KG1 (cell line): ENCODE results near the gene CHRM4.

Experiments used
- DNase-seq: peaks from one replicate; lab custom pipeline; 2025; lab: John Stamatoyannopoulos, UW

The CHRM4 gene

DNA sequence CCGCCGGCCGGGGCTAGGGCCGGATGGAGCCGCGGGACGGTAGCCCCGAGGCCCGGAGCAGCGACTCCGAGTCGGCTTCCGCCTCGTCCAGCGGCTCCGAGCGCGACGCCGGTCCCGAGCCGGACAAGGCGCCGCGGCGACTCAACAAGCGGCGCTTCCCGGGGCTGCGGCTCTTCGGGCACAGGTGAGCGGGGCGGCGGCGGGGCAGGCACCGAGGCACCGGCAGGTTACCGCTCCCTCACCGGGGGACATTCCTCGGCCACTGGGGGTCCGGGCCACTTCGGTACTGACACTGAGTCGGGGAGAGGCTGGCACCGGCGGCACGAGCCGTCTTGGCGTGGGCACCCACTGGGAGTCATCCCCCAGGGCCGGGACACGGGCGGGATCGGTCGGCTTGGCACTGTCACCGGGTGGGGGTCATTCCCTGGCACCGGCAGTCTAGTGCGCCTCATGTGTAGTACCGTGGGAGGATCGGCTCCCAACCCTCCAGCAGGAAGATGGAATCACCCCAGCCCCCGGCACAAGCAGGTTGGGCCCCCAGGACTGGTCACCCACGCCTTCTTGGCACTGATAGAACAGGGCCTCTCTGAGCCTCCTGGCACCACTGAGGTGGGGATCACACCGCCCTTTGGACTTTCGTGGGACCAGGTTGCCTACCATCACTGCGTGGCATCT is 43.8 kb downstream of the CHRM4 start:
- no peak for DNase-seq

GRCh38 chr11:46346886-46347636 is 44.5 kb downstream of the CHRM4 start, which contains the start of gene DGKZ:
TSS of gene DGKZ (plus strand) at chr11:46347463. CDS start at chr11:46347660, 197 bp downstream.
- DNase-seq = peak; percentile 54

DNA sequence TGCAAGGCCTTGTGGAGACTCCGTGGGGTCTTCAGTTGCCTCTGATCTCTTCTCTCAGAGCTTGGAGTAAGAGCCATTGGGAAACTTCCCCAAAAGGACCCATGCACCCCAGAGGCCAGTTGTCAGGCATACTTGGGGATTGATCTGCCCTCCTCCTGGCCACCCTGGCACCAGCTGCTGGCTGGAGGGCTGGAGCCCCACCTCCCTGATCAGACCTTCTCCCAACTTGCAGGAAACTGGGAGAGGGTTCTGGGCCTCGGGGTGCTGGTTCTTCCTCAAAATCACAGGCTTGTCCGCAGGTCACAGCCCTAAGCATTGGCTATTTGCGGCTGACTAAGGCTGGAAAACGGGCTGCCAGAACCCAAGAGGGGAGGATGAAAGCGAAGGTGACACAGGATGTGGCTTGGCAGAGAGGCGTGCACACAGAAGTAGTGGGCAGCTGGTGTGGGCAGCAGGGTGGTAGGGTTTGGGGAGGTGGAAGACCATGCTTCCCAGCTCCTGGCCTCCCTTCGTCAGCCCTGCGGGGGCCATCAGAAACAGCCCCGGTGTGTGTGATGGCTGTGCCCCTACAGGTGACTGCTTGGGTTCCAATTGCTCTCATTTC is 45.6 kb downstream of the CHRM4 start:
- no peak for DNase-seq

DNA sequence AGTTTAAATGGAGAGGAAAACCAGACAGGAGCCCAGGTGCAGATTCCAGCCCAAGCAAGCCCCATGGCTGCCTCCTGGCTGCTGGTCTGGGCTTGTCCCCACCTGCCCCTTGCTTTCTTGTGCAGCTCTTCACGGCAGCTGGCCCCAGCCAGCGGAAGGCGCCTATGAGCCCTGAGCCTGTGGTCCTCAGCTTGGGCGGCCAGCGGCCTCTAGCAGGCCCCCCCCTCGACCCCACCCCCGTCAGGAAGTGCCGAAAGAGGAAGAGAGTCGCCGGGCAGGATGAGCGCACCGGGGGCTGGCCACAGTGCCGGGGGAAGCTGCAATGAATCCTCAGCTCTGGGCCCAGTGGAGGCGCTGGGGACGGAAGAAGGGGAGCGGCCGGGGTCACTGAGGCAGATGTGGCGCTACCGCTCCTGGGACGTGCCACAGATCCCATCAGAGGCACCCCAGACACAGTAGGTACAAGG is 46.4 kb downstream of the CHRM4 start:
- peak; percentile 46 for DNase-seq

GRCh38 chr11:46343520-46343919 is 48.1 kb downstream of the CHRM4 start:
- no peak for DNase-seq

DNA sequence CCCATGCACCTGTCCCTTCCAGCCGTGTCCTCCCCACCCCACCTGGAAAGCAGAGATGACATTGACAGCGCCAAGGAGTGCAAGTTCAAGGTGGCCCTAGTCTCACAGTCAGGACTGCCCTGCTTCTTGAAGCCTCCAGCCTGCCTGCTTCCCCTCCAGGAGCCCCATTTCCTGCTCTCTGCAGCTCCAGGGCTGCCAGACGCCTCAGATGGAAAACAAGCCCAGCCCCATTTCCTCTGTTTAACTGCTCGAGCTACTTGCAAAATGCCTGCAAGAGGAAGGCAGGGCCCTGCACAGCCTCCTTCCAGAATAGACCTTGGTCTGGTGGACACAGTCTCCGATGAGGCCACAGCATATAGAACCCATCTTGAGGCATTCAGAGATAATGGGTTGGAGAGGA is 49.3 kb downstream of the CHRM4 start:
- peak; percentile 25 for DNase-seq

DNA sequence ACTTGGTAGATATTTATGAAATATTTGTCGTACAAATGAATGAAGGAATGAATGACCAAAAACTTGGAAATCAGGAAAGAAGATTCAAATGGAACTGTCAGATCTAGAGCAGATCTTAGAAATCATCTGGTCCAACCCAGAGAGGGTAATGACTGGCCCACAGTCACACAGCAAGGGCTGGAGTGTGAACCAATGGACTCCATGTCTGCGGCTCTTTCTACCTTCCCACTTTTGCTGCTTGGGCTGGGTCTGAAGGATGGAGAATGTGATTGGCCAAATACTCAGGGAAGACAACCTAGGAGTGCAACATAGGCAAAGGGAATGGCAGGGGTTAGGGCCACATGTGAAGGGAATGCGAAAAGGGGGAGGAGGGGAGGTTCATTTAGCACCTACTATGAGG is 50.1 kb downstream of the CHRM4 start:
- no peak for DNase-seq

GRCh38 chr11:46339816-46340215 is 51.8 kb downstream of the CHRM4 start:
- no peak for DNase-seq

DNA sequence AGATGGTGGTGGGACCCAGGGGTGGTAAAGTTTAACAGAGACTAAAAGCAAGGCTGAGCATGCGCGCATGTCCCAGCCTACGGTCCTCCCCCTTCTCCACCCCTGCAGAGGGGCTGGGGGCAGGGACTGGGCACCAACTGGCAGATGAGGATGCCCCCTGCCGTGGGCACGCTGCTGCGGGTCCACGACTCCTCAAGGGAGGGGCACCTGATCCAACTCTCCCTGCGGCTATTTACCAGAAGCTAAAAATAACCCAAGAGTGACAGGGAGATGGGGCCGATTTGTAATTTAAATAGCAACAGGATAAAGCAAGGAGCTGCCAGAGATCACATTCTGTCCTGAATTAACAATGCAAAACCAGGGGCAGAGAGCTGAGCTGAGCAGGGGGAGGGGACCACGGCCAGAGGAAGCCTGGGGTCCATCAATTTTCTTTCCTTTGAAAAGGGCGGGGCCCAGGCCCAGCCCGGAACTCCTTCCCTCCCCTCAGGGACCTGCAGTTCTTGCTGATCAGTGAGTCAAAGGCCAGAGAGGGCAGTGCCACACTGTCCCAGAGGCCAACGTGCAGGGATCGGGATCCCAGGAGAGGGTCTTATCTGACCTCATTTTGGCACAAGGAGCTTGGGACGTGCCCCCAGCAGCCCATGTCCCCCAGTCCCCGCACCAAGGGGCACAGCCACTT is 52.4 kb downstream of the CHRM4 start:
- no peak for DNase-seq

GRCh38 chr11:46338636-46338987 is 53.0 kb downstream of the CHRM4 start:
- no peak for DNase-seq

GRCh38 chr11:46337626-46338345 is 53.8 kb downstream of the CHRM4 start:
- DNase-seq = no peak

DNA sequence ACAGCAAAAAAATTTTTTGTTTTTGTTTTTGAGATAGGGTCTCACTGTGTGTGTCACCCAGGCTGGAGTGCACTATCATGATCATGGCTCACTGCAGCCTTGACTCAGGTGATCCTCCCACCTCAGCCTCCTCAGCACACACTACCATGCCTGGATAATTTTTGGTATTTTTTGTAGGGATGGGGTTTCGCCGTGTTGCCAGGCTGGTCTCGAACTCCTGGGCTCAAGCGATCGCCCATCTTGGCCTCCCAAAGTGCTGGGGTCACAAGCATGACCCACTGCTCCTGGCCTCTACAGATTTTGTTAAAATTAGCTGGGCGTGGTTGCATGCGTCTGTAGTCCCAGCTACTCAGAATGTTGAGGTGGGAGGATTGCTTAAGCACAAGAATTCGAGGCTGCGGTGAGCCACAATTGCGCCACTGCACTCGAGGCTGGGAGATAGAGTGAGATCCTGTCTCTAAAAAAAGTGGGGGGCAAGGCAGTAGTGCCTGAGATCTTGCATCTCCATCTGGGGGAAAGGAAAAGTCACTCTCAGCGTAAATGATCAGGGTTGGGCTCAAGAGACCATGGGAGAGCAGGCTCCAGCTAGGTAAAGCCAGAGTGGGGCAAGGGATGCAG is 54.9 kb downstream of the CHRM4 start:
- DNase-seq = no peak

- DNase-seq = no peak
Observed at GRCh38 chr11:46335890-46336562, 55.5 kb downstream of the CHRM4 start.

DNA sequence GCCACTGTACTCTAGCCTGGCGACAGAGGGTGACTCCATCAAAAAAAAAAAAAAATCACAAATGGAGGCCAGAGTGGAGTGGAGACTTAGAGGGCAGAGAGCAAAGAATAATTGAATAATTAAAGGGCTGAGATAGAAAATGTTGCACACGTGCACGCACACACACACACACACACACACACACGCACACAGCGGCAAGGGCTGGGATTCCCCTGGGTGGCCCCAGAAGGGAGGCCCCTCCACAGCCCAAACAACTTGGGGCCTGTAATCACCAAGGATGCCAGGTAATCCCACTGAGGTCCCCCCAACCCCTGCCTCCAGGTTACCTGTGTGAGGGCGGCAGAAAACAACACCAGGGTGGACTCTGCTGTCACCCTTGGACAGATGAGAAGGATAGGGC is 56.3 kb downstream of the CHRM4 start:
- DNase-seq = no peak

DNA sequence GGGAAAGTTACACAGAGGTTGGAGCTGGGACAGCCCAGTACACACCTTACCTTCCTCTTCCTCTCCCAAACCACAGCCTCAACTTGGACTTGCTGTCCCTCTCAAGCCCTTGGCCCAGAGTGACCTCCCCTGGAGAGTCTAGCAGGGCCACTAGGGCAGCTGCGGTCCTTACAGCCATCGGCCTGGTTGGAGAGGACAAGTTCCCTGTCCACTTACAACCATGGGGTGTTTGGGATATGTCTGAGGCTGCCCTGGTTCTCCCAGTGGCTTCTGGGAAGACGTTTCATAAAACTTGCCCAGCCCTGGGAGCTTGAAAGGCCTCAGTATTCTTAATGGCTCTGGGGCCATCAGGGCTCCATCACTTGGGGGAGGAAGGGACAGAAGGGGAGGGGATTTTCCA is 57.4 kb downstream of the CHRM4 start:
- no peak for DNase-seq
